Measurements from ENCODE around the gene FUT6.

- no peak for TF ChIP-seq POLR2AphosphoS5 (IDR thresholded peaks at IDR 0.05)
- no peak for TF ChIP-seq CTCF (IDR thresholded peaks at IDR 0.05)
These were observed 15.8 kb downstream of the FUT6 start for GRCh38 chr19:5823579-5824281.
